GM21576 (cell line): ENCODE measurements around the gene MBD6.
"Not testable (repeated sequence)": the region's sequence is repeated elsewhere in the genome, so short reads cannot be mapped to it uniquely, and the experiment has no call there.

Source experiments
- ATAC-seq: cut with Tn5 transposase; IDR thresholded peaks from one replicate; pipeline ENCODE4 v1.9.1; 2021; ENCODE audit warnings: mild to moderate bottlenecking, moderate library complexity; ENCODE audit not compliant: unreplicated experiment

MBD6 gene

DNA sequence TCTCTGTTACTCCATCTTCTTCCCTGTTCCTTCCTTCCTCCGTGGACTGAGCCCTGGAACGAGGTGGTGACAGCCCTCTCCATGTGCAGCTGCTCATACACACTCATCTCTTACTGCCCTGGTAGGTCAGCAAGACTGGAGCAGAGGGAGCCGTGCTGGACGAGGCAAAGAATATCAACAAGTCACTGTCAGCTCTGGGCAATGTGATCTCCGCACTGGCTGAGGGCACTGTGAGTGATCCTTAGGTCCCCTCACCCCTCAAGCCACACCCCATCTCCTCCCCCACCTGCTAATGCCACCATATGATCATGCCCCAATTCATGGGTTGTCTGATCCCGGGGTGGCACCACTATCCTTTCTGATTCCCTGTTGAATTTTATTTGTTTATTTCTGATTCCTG is 46.2 kb downstream of the MBD6 start:
- no peak for ATAC-seq

DNA sequence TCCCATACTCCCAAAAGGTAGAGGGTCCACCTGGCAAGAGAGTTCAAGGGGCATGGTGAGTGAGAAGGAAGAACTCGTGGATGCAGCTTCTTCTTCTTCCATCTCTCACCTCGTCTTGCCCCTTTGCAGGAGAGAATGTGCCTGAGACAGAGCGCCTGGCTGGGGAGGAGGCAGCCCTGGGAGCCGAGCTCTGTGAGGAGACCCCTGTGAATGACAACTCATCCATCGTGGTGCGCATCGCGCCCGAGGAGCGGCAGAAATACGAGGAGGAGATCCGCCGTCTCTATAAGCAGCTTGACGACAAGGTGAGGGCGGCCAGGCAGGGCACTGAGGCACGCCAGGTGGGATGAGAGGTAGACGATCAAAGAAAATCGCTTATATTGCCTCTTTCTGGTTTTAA is 47.2 kb downstream of the MBD6 start:
- ATAC-seq: no peak

DNA sequence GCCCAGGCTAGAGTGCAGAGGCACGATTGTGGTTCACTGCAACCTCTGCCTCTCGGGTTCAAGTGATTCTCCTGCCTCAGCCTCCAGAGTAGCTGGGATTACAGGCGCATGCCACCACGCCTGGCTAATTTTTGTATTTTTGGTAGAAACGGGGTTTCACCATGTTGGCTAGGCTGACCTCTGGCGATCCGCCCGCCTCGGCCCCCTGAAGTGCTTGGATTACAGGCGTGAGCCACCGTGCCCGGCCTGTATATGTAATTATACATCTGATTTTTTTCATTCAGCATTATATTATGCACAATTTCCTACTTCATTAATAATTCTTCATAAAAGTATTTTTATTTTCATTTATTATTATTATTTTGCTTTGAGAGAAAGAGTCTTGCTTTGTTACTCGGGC is 47.8 kb downstream of the MBD6 start:
- not testable (repeated sequence) for ATAC-seq

DNA sequence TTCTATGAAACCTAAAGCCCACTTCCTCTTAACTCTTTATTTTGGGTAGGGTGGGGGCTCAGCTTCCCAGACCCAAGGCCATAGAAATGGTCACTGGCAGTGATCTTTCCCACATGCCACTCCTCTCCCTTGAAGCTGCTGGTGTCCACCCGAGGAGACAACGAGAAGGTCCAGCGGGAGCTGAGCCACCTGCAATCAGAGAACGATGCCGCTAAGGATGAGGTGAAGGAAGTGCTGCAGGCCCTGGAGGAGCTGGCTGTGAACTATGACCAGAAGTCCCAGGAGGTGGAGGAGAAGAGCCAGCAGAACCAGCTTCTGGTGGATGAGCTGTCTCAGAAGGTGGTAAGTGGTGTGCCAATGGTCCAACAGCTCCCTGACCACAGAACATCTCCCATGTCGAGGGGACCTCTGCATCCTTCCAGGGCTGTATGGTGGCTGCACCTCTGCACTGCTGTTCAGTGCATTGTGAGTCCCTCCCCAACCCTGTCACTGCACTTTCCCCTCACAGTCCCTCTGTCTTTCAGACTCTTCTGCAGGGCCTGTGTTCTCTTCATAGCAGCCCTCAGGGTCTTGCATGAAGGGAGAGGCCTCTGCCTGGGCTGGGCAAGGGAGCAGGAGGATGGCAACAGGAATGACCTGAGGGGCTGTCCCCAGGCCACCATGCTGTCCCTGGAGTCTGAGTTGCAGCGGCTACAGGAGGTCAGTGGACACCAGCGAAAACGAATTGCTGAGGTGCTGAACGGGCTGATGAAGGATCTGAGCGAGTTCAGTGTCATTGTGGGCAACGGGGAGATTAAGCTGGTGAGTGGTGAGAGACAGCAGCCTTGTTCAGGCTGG is 49.5 kb downstream of the MBD6 start:
- ATAC-seq: no peak

DNA sequence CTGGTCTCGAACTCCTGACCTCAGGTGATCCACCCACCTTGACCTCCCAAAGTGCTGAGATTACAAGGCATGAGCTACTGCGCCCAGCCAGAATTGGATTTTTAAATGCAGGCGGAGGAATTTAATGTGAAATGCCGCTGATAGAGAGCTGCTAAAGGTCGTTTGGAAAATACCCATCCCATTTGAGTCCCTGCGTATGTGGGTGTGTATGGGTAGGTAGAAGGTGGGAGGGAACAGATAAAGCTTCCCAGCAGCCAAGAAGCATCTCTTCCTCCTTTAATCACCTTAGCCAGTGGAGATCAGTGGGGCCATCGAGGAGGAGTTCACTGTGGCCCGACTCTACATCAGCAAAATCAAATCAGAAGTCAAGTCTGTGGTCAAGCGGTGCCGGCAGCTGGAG is 52.2 kb downstream of the MBD6 start:
- ATAC-seq: no peak

DNA sequence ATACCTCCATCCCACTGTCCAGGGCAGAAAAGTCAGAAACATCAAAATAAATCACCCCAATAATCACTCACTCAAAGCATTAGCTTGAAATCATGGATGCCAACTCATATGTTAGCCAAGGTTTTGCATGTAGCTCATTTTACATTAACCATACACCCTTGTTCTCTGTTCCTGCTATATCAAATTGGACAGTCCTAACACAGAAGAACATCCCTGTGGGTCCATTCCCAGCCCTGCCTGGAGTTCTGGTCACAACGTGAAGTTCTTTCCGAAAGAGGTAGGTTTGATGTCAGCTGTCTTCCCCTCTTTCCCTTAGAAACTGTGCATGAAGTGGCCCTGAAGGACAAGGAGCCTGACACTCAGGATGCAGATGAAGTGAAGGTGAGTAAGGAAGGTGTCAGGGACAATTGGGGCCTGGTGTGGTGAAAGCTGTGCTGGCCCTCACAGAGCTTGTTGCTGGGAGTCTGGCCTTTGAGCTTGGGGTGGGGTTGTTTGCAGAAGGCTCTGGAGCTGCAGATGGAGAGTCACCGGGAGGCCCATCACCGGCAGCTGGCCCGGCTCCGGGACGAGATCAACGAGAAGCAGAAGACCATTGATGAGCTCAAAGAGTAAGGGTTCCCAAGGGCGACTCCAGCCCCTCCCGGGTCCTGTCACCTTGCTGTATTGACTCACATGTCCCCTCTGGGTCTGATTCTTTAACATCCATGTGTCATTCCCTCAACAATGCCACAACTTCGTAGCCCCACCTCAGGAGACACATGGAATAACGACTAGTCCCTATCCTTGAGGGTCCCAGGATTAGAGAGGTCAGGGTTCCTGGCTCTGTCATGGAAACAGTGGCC is 53.4 kb downstream of the MBD6 start:
- no peak for ATAC-seq

DNA sequence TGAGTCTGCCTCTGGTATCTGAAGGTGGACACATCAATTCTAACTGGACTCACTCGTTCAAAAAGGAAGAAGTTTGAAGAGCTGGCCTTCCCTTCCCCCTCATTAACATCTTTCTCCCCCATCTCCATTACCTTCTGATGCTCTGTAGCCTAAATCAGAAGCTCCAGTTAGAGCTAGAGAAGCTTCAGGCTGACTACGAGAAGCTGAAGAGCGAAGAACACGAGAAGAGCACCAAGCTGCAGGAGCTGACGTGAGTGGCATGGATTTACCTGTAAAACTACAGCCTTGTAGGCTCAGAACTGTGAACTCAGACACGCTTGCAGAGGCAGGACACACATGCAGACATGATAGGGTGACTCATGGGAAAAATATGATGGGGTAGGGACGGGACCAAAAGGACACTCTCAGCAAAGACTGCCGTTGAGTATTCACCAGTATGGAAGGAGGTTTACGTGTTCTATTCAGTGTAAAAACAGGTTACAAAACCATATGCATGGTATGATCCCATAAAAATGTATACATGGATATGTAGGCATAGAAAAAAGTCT is 54.1 kb downstream of the MBD6 start:
- ATAC-seq: no peak

DNA sequence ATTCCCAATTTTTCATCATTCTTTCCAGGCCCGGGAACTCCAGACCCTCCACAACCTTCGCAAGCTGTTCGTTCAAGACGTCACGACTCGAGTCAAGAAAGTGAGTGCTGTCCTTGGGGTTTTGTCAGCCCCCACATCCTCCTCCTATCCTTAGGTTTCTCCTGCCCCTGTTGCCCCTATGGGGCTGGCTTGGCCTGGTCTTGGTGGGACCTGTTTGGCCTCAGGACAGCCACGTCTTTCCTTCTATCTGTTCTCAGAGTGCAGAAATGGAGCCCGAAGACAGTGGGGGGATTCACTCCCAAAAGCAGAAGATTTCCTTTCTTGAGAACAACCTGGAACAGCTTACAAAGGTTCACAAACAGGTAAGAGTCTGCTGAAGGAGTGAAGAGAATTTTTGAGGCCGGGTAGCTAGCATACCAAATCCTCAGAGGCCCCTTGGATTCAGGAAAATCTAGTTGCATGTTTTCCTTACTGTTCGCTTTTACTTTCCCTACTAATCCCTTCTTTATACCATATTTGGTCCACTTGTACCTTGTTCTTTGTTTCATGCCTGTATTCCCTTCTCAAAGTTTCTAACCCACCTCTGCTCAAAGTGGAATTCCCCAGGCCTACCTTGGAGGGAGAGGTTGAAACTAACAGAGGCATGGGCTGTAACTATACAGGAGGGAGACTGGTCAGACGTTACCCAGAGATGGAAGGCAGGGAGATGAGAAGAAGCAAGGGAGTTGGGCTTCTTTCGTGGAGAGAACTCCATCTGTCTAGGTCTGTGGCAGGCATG is 55.5 kb downstream of the MBD6 start:
- ATAC-seq: no peak

DNA sequence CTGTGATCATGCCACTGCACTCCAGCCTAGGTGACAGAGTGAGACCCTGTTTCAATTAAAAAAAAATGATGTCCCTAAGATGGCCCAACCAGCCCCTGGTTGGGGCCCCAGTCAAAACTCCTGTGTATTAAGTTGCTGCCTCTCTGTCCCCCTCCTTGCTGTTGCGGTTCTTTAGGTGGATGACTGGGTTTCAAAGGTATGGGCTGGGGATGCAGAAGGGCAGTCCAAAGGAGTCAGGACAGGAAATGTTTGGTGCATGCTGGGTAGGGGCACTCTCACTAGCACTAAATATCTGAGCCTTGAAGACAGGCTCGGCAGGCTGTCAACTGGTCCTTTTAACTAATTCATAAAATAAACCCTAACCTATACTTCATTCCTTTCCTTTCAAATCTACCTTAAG is 56.4 kb downstream of the MBD6 start:
- ATAC-seq: no peak
